OCI-LY1 (cell line): ENCODE measurements around the gene ARV1.
"Not testable (repeated sequence)": the region's sequence is repeated elsewhere in the genome, so short reads cannot be mapped to it uniquely, and the experiment has no call there.

ENCODE experiments used
- H2AFZ ChIP-seq: fragments of 200-600 bp; sonication (generic), shearing (Covaris generic); 2 replicates; pipeline ENCODE4 v1.6.0; 2014; ENCODE audit warnings: antibody characterized with exemption, mild to moderate bottlenecking, low read length
- H3F3A ChIP-seq: fragments of 200-600 bp; sonication (generic), shearing (Covaris generic); 2 replicates; pipeline ENCODE4 v1.6.0; 2014; ENCODE audit warnings: mild to moderate bottlenecking, antibody characterized with exemption, low read length, moderate library complexity; ENCODE audit not compliant: insufficient read depth
- H3K27ac ChIP-seq: fragments of 200-600 bp; sonication (generic); 2 replicates; pipeline ENCODE4 v1.5.1; 2014; ENCODE audit warnings: low read length, mixed run types, mild to moderate bottlenecking, low read depth; ENCODE audit not compliant: poor library complexity, severe bottlenecking
- H3K27me3 ChIP-seq: fragments of 200-600 bp; sonication (generic); 2 replicates; pipeline ENCODE4 v1.6.0; 2014; ENCODE audit warnings: antibody characterized with exemption, mild to moderate bottlenecking, low read length, moderate library complexity; ENCODE audit not compliant: insufficient read depth
- H3K36me3 ChIP-seq: fragments of 200-600 bp; sonication (generic); 2 replicates; pipeline ENCODE4 v1.6.1; 2014; ENCODE audit warnings: mild to moderate bottlenecking, antibody characterized with exemption, low read length, moderate library complexity, mixed read lengths; ENCODE audit not compliant: insufficient read depth
- H3K4me1 ChIP-seq: fragments of 200-600 bp; sonication (generic); 2 replicates; pipeline ENCODE4 v1.5.1; 2014; ENCODE audit warnings: mild to moderate bottlenecking, low read length, moderate library complexity; ENCODE audit not compliant: insufficient read depth, severe bottlenecking
- H3K4me2 ChIP-seq: fragments of 200-600 bp; sonication (generic), shearing (Covaris generic); 2 replicates; pipeline ENCODE4 v1.6.1; 2014; ENCODE audit warnings: low read length
- H3K4me3 ChIP-seq: fragments of 200-600 bp; sonication (generic); 2 replicates; pipeline ENCODE4 v1.5.1; 2014; ENCODE audit warnings: low read length, low read depth, mild to moderate bottlenecking, mixed read lengths; ENCODE audit not compliant: poor library complexity, severe bottlenecking
- H3K79me2 ChIP-seq: fragments of 200-600 bp; shearing (Covaris generic); 2 replicates; pipeline ENCODE4 v1.6.1; 2016; ENCODE audit warnings: mixed run types, low read length, mixed read lengths; ENCODE audit not compliant: insufficient read depth
- H3K9ac ChIP-seq: fragments of 200-600 bp; sonication (generic), shearing (Covaris generic); 2 replicates; pipeline ENCODE4 v1.6.1; 2014; ENCODE audit warnings: mild to moderate bottlenecking, low read length, mixed read lengths
- H3K9me2 ChIP-seq: fragments of 200-600 bp; sonication (generic), shearing (Covaris generic); 2 replicates; pipeline ENCODE4 v1.6.1; 2014; ENCODE audit warnings: low read depth, mild to moderate bottlenecking, low read length, mixed read lengths
- H3K9me3 ChIP-seq: fragments of 200-600 bp; shearing (Covaris generic); 2 replicates; pipeline ENCODE4 v1.6.1; 2014; ENCODE audit warnings: low read length, mixed read lengths
- H4K20me1 ChIP-seq: fragments of 200-600 bp; sonication (generic), shearing (Covaris generic); 2 replicates; pipeline ENCODE4 v1.6.0; 2016; ENCODE audit warnings: mild to moderate bottlenecking, low read length; ENCODE audit not compliant: insufficient read depth
- EZH2 ChIP-seq: fragments of 200-600 bp; sonication (generic), shearing (Covaris generic); IDR thresholded peaks from 2 replicates; pipeline ENCODE4 v1.8.0; 2017; ENCODE audit warnings: borderline replicate concordance, mixed run types, mild to moderate bottlenecking, antibody characterized with exemption, low read length, moderate library complexity, mixed read lengths
- TF ChIP-seq, protein P1 (sequence below): fragments of 200-600 bp; sonication (generic), shearing (Covaris generic); IDR thresholded peaks from 2 replicates; pipeline ENCODE4 v1.5.1; 2017; ENCODE audit warnings: mild to moderate bottlenecking, antibody characterized with exemption, low read length, moderate library complexity, mixed read lengths

Gene ARV1

DNA sequence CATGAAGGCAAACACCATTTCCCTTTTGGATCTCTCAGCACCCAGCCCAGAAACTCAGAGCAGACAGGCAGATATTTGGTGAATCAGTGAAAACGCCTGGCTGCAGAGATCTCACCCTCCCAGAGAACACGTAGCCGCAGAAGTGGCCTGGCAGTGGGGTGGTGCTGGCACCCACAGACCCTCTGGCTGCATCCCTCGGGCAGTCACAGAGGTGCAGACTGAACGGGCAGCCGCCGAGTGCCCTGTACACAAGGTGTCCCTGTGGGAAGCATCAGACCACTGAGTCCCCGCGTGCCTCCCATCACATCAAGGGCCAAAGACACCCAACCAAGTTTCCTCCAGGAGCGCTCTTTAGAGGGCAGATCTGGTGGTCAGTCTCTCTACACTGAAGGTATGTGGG, 49.1 kb downstream of the ARV1 start:
- Histone ChIP-seq H3K36me3 (no peaks in the 10 kb centered on the region), H3K9me3 (no peaks in the 10 kb centered on the region), H3K27ac (no peak overlapping the region), H3K9me2 (no peaks in the 10 kb centered on the region), H3K27me3 (no peaks in the 10 kb centered on the region), H3K4me2 (no peak overlapping the region), H3K79me2 (no peaks in the 10 kb centered on the region), H3K9ac (no peak overlapping the region), H2AFZ (no peak overlapping the region), H3K4me1 (no peaks in the 10 kb centered on the region), H3K4me3 (no peak overlapping the region), H4K20me1 (no peaks in the 10 kb centered on the region), H3F3A (no peaks in the 10 kb centered on the region)
- no peak for TF ChIP-seq EZH2
- TF ChIP-seq, protein P1, sequence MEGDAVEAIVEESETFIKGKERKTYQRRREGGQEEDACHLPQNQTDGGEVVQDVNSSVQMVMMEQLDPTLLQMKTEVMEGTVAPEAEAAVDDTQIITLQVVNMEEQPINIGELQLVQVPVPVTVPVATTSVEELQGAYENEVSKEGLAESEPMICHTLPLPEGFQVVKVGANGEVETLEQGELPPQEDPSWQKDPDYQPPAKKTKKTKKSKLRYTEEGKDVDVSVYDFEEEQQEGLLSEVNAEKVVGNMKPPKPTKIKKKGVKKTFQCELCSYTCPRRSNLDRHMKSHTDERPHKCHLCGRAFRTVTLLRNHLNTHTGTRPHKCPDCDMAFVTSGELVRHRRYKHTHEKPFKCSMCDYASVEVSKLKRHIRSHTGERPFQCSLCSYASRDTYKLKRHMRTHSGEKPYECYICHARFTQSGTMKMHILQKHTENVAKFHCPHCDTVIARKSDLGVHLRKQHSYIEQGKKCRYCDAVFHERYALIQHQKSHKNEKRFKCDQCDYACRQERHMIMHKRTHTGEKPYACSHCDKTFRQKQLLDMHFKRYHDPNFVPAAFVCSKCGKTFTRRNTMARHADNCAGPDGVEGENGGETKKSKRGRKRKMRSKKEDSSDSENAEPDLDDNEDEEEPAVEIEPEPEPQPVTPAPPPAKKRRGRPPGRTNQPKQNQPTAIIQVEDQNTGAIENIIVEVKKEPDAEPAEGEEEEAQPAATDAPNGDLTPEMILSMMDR, result no peak

DNA sequence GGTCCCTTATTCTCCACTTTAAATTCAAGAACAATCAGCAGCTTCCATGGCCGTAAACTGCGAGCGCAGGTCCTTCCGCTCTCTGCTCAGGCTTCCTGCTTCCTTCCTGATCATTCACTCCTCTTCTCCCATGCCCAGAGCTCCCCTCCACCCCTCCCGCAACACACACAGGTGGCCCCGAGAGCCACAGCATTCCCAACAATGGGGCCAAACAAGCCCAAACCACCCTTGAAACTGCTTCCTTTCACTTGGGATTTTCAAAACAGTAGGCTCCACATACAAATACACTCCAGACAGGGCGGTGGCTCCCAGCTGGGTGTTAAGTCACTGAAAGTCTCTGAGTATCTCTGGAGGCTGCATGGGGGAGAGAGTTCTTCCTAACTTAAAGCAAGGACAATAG, 49.8 kb downstream of the ARV1 start:
- Histone ChIP-seq H3K36me3 (no peaks in the 10 kb centered on the region), H3K79me2 (no peaks in the 10 kb centered on the region), H2AFZ (no peak overlapping the region), H3K4me2 (no peak overlapping the region), H3K27ac (no peak overlapping the region), H3K9ac (no peak overlapping the region), H4K20me1 (no peaks in the 10 kb centered on the region), H3K4me3 (no peak overlapping the region), H3K9me3 (no peaks in the 10 kb centered on the region), H3K27me3 (no peaks in the 10 kb centered on the region), H3F3A (no peaks in the 10 kb centered on the region), H3K4me1 (no peaks in the 10 kb centered on the region), H3K9me2 (no peaks in the 10 kb centered on the region)
- TF ChIP-seq, protein P1, result no peak
- TF ChIP-seq EZH2, result no peak

DNA sequence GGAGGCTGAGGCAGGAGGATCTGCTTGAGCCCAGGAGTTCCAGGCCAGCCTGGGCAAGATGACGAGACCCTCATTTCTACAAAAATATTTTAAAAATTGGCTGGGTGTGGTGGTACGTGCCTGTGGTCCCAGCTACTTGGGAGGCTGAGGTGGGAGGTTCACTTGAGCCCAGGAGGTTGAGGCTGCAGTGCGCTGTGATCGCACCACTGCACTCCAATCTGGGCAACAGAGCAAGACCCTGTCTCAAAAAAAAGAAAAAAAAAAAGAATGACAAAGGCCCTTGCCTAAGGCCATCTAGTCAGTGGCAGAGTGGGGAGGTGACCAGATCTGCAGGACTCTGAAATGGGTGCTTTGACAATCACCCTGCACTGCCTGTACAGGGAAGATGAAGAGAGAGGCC, 50.4 kb downstream of the ARV1 start:
- not testable (repeated sequence) for H3K27ac ChIP-seq, H3K79me2 ChIP-seq, H3K9ac ChIP-seq, H3K4me1 ChIP-seq, H3F3A ChIP-seq, H3K4me3 ChIP-seq, H2AFZ ChIP-seq, H3K4me2 ChIP-seq, H3K27me3 ChIP-seq, H3K9me2 ChIP-seq, H3K36me3 ChIP-seq, H4K20me1 ChIP-seq, H3K9me3 ChIP-seq

- Histone ChIP-seq H4K20me1 (no peaks in the 10 kb centered on the region), H3K79me2 (no peaks in the 10 kb centered on the region), H3K4me3 (no peak overlapping the region), H3F3A (no peaks in the 10 kb centered on the region), H3K9ac (no peak overlapping the region), H3K27me3 (no peaks in the 10 kb centered on the region), H3K9me3 (no peaks in the 10 kb centered on the region), H3K4me2 (no peak overlapping the region), H3K9me2 (no peaks in the 10 kb centered on the region), H3K27ac (no peak overlapping the region), H2AFZ (no peak overlapping the region), H3K36me3 (no peaks in the 10 kb centered on the region), H3K4me1 (no peaks in the 10 kb centered on the region)
- TF ChIP-seq, protein P1, result no peak
- TF ChIP-seq EZH2, result no peak
Measured at GRCh38 chr1:231029841-231030240, 50.9 kb downstream of the ARV1 start.
